KMS-11 (cell line): ENCODE results near the gene PLEKHG1.

Source experiments
- H2AFZ ChIP-seq: fragments of 200-600 bp; sonication (generic); 2 replicates; pipeline ENCODE4 v1.6.1; 2016; ENCODE audit warnings: antibody characterized with exemption, mixed run types, low read depth
- H3K27ac ChIP-seq: fragments of 200-600 bp; sonication (generic); 2 replicates; pipeline ENCODE4 v1.6.1; 2016; ENCODE audit warnings: mild to moderate bottlenecking, mixed run types
- H3K27me3 ChIP-seq: fragments of 200-600 bp; sonication (generic); 2 replicates; pipeline ENCODE4 v1.6.1; 2017; ENCODE audit warnings: mild to moderate bottlenecking, low read depth, mixed run types, moderate library complexity; ENCODE audit not compliant: insufficient read depth
- H3K36me3 ChIP-seq: fragments of 200-600 bp; sonication (generic); 2 replicates; pipeline ENCODE4 v1.6.1; 2017; ENCODE audit warnings: mild to moderate bottlenecking, mixed run types; ENCODE audit not compliant: insufficient read depth
- H3K4me1 ChIP-seq: fragments of 200-600 bp; sonication (generic); 2 replicates; pipeline ENCODE4 v1.6.1; 2016; ENCODE audit warnings: mild to moderate bottlenecking, low read depth, mixed run types; ENCODE audit not compliant: poor library complexity, severe bottlenecking
- H3K4me2 ChIP-seq: fragments of 200-600 bp; sonication (generic); 2 replicates; pipeline ENCODE4 v1.7.0; 2016; ENCODE audit warnings: mild to moderate bottlenecking, mixed run types
- H3K4me3 ChIP-seq: fragments of 200-600 bp; sonication (generic); IDR thresholded peaks from 2 replicates; pipeline ENCODE4 v1.6.1; 2017; ENCODE audit warnings: low read depth, low read length, mixed read lengths; ENCODE audit not compliant: insufficient read depth
- H3K79me2 ChIP-seq: fragments of 200-600 bp; sonication (generic); 2 replicates; pipeline ENCODE4 v1.6.1; 2016; ENCODE audit warnings: low read depth, mixed run types; ENCODE audit not compliant: insufficient read depth
- H3K9ac ChIP-seq: fragments of 200-600 bp; sonication (generic); 2 replicates; pipeline ENCODE4 v1.6.1; 2016; ENCODE audit warnings: mild to moderate bottlenecking, mixed run types
- H4K20me1 ChIP-seq: fragments of 200-600 bp; sonication (generic); 2 replicates; pipeline ENCODE4 v1.6.1; 2016; ENCODE audit warnings: mild to moderate bottlenecking, mixed run types; ENCODE audit not compliant: insufficient read depth
- CTCF ChIP-seq: fragments of 200-600 bp; sonication (generic); conservative IDR thresholded peaks from 2 replicates; pipeline ENCODE4 v1.6.1; 2017; ENCODE audit warnings: low read depth, mild to moderate bottlenecking, antibody characterized with exemption, low read length, moderate library complexity, mixed read lengths

The PLEKHG1 gene

GRCh38 chr6:150560884-150561219 lies 38.8 kb upstream of the PLEKHG1 start:
- Histone ChIP-seq H3K27ac (no peak overlapping the region), H2AFZ (no peak overlapping the region), H3K79me2 (no peaks in the 10 kb centered on the region), H4K20me1 (no peaks in the 10 kb centered on the region), H3K9ac (no peak overlapping the region), H3K4me2 (no peak overlapping the region), H3K4me3 (no peak overlapping the region), H3K4me1 (no peaks in the 10 kb centered on the region), H3K27me3 (no peaks in the 10 kb centered on the region), H3K36me3 (no peaks in the 10 kb centered on the region)
- no peak for TF ChIP-seq CTCF

DNA sequence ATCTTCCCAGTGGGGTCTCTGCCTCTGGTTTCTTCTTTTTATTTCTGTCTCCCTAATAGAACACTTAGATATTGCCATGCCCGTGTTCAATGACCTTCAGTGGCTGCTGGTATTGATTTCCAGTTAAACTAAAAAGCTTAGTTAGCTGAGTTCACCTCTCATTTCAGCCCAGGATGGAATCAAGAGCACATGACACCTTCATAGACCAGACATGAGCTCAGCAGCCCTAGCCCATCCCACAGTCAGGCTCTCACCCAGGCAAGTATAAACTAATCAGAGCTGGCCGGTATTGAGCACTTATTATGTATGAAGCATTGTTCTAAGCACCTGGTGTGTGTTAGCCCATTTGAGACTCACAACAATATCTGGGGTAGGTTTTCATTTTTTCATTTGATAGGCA lies 33.7 kb upstream of the PLEKHG1 start:
- no peaks in the 10 kb centered on the region for H3K79me2 ChIP-seq
- no peak for TF ChIP-seq CTCF
- H3K4me2 ChIP-seq = no peak overlapping the region
- H3K36me3 ChIP-seq = no peaks in the 10 kb centered on the region
- no peaks in the 10 kb centered on the region for H4K20me1 ChIP-seq
- no peak overlapping the region for H2AFZ ChIP-seq
- H3K4me3 ChIP-seq = no peak overlapping the region
- no peak overlapping the region for H3K27ac ChIP-seq
- no peaks in the 10 kb centered on the region for H3K27me3 ChIP-seq
- H3K4me1 ChIP-seq = no peaks in the 10 kb centered on the region
- H3K9ac ChIP-seq = no peak overlapping the region

- Histone ChIP-seq H3K79me2 (no peaks in the 10 kb centered on the region), H3K4me3 (no peak overlapping the region), H3K4me1 (no peaks in the 10 kb centered on the region), H3K4me2 (no peak overlapping the region), H3K27ac (no peak overlapping the region), H3K9ac (no peak overlapping the region), H3K36me3 (no peaks in the 10 kb centered on the region), H2AFZ (no peak overlapping the region), H3K27me3 (no peaks in the 10 kb centered on the region), H4K20me1 (no peaks in the 10 kb centered on the region)
- no peak for TF ChIP-seq CTCF
These were observed 33.2 kb upstream of the PLEKHG1 start for GRCh38 chr6:150566486-150566885.

DNA sequence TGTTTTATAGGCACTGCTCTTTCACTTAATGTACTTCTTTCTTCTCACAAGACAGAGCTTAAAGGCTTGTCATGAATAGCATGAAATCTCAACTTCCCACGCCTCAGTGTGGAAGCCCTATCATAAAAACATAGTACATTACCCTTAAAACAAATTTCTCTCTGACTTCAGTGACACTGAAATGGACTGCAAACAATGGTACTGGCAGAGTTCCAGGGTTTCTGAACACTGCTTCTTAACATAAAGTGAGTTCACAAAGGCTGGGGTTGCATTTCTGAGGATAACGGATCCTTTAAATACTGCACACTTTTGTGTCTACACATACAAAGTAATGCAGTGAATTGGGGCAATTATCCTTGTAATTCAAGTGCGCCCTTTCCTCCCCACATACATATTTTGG lies 32.3 kb upstream of the PLEKHG1 start:
- H3K9ac ChIP-seq = no peak overlapping the region
- TF ChIP-seq CTCF = no peak
- H3K4me2 ChIP-seq = no peak overlapping the region
- H2AFZ ChIP-seq = no peak overlapping the region
- no peak overlapping the region for H3K4me3 ChIP-seq
- H3K79me2 ChIP-seq = no peaks in the 10 kb centered on the region
- no peaks in the 10 kb centered on the region for H3K36me3 ChIP-seq
- H4K20me1 ChIP-seq = no peaks in the 10 kb centered on the region
- no peaks in the 10 kb centered on the region for H3K4me1 ChIP-seq
- no peaks in the 10 kb centered on the region for H3K27me3 ChIP-seq
- H3K27ac ChIP-seq = no peak overlapping the region

DNA sequence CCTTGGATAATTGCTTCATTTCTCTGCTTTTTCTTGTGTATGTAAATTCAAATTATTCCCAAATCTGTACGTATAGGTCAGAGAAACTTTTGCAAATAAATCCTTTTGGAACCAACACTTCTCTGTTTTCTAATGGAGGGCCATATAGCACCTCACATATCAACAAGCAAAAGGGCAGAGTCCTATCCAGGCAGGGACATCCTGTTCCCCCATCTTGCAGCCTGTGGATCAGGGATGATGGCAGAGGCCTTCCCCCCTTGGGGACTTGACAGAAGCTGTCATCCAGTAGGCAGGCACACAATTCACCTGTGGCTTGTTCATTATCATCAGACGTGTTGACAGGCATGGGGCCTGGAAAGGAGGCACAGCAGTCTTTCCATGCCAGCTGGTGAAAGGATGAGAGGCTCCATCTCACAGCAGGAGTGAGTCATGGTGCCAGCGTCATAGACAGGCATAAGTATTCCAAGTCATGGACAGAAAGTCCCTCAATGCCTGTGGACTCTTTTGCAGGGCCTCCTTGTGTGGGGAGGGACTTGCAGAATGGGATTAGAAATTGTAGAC lies 31.8 kb upstream of the PLEKHG1 start:
- H3K27me3 ChIP-seq = no peaks in the 10 kb centered on the region
- no peak overlapping the region for H2AFZ ChIP-seq
- no peaks in the 10 kb centered on the region for H3K36me3 ChIP-seq
- no peak overlapping the region for H3K27ac ChIP-seq
- TF ChIP-seq CTCF = no peak
- no peaks in the 10 kb centered on the region for H3K79me2 ChIP-seq
- H3K4me3 ChIP-seq = no peak overlapping the region
- no peaks in the 10 kb centered on the region for H3K4me1 ChIP-seq
- no peaks in the 10 kb centered on the region for H4K20me1 ChIP-seq
- no peak overlapping the region for H3K9ac ChIP-seq
- H3K4me2 ChIP-seq = no peak overlapping the region
